ENCODE results near the gene FGF11. TPM values are rescaled to one million over a fixed set of nuclear protein-coding genes. Genes with fewer than 3 reads are reported as not detected.

Gene FGF11
- total and polyA plus RNA-seq, 2 of the 13 experiments (the other 11 are each of a cell fraction or from before 2014, with no cell fraction given) = 0.20 to 7.6 TPM

DNA sequence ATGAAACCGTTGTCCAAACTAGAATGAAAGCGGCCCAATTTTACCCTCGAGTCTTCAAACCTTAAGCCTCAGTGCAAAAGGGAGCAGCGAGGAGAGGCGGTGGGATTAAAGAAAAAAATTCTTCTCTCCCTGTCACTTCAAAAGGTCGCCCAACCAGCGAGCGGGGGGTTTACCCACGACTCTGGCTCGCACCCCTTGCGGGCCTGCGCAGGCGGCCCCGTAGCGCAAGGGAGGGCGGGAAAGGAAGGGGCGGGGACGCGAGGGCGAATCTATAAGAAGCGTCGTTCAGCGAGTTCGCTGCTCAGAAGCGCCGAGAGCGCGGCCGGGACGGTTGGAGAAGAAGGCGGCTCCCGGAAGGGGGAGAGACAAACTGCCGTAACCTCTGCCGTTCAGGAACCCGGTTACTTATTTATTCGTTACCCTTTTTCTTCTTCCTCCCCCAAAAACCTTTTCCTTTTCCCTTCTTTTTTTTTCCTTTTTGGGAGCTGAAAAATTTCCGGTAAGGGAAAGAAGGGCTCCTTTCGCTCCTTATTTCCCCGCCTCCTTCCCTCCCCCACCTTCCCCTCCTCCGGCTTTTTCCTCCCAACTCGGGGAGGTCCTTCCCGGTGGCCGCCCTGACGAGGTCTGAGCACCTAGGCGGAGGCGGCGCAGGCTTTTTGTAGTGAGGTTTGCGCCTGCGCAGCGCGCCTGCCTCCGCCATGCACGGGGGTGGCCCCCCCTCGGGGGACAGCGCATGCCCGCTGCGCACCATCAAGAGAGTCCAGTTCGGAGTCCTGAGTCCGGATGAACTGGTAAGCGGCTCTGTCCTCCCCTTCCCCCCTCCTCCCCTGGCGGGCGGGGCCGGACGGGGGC lies 45.0 kb downstream of the FGF11 start, which contains the start of gene POLR2A (continued):
- TF ChIP-seq, protein P1, sequence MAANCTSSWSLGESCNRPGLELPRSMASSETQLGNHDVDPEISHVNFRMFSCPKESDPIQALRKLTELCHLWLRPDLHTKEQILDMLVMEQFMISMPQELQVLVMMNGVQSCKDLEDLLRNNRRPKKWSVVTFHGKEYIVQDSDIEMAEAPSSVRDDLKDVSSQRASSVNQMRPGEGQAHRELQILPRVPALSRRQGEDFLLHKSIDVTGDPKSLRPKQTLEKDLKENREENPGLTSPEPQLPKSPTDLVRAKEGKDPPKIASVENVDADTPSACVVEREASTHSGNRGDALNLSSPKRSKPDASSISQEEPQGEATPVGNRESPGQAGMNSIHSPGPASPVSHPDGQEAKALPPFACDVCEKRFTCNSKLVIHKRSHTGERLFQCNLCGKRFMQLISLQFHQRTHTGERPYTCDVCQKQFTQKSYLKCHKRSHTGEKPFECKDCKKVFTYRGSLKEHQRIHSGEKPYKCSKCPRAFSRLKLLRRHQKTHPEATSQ (CRISPR knock-in tag; IDR thresholded peaks at IDR 0.05; ENCODE audit: borderline replicate concordance) = no peak
- no peak for TF ChIP-seq FOXP1 (IDR thresholded peaks at IDR 0.05)
- TF ChIP-seq FOXP1 (CRISPR knock-in tag; IDR thresholded peaks at IDR 0.05) = peak; percentile 67; the same call in 1 of the 2 replicates
- TF ChIP-seq, protein P2, sequence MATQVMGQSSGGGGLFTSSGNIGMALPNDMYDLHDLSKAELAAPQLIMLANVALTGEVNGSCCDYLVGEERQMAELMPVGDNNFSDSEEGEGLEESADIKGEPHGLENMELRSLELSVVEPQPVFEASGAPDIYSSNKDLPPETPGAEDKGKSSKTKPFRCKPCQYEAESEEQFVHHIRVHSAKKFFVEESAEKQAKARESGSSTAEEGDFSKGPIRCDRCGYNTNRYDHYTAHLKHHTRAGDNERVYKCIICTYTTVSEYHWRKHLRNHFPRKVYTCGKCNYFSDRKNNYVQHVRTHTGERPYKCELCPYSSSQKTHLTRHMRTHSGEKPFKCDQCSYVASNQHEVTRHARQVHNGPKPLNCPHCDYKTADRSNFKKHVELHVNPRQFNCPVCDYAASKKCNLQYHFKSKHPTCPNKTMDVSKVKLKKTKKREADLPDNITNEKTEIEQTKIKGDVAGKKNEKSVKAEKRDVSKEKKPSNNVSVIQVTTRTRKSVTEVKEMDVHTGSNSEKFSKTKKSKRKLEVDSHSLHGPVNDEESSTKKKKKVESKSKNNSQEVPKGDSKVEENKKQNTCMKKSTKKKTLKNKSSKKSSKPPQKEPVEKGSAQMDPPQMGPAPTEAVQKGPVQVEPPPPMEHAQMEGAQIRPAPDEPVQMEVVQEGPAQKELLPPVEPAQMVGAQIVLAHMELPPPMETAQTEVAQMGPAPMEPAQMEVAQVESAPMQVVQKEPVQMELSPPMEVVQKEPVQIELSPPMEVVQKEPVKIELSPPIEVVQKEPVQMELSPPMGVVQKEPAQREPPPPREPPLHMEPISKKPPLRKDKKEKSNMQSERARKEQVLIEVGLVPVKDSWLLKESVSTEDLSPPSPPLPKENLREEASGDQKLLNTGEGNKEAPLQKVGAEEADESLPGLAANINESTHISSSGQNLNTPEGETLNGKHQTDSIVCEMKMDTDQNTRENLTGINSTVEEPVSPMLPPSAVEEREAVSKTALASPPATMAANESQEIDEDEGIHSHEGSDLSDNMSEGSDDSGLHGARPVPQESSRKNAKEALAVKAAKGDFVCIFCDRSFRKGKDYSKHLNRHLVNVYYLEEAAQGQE (IDR thresholded peaks at IDR 0.05; ENCODE audit: borderline replicate concordance in 1 of 2, low read depth in 1 of 2, low read length in 2 of 2) = peak in 1 of 2 experiments; percentile 84; a peak in 1 of 4 replicates
- peak; percentile 96 for TF ChIP-seq AGO2 (optimal IDR thresholded peaks at IDR 0.05; ENCODE audit: low read depth, low read length)
- TF ChIP-seq, protein P3, sequence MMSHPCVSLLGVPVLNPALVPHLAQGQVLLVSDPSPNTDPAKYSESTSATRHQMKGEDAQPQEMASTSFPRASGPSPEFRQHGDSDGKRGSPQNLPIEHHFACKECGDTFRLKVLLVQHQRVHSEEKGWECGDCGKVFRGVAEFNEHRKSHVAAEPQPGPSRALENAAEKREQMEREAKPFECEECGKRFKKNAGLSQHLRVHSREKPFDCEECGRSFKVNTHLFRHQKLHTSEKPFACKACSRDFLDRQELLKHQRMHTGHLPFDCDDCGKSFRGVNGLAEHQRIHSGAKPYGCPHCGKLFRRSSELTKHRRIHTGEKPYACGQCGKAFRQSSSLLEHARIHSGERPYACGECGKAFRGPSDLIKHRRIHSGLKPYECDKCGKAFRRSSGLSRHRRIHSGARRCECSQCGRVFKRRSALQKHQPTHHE (CRISPR knock-in tag; IDR thresholded peaks at IDR 0.05; ENCODE audit: borderline replicate concordance) = no peak
- TF ChIP-seq HNRNPK (IDR thresholded peaks at IDR 0.05; ENCODE audit: low read depth, low read length, poor library complexity, severe bottlenecking) = peak; percentile 99
- peak; percentile 95 for TF ChIP-seq KLF9 (CRISPR knock-in tag; IDR thresholded peaks at IDR 0.05; ENCODE audit: low read depth)
- TF ChIP-seq, protein P4, sequence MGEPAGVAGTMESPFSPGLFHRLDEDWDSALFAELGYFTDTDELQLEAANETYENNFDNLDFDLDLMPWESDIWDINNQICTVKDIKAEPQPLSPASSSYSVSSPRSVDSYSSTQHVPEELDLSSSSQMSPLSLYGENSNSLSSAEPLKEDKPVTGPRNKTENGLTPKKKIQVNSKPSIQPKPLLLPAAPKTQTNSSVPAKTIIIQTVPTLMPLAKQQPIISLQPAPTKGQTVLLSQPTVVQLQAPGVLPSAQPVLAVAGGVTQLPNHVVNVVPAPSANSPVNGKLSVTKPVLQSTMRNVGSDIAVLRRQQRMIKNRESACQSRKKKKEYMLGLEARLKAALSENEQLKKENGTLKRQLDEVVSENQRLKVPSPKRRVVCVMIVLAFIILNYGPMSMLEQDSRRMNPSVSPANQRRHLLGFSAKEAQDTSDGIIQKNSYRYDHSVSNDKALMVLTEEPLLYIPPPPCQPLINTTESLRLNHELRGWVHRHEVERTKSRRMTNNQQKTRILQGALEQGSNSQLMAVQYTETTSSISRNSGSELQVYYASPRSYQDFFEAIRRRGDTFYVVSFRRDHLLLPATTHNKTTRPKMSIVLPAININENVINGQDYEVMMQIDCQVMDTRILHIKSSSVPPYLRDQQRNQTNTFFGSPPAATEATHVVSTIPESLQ (CRISPR knock-in tag; conservative IDR thresholded peaks at IDR 0.05) = 0 out of 2 replicates have a peak, but pooled peaks have one; percentile 75
- TF ChIP-seq ZNF350 (CRISPR knock-in tag; IDR thresholded peaks at IDR 0.05; ENCODE audit: borderline replicate concordance, low read depth) = peak; percentile 54
- no peak for TF ChIP-seq U2AF1 (optimal IDR thresholded peaks at IDR 0.05; ENCODE audit: low read depth, low read length)
- TF ChIP-seq PRPF4 (IDR thresholded peaks at IDR 0.05; ENCODE audit: low read depth, low read length, poor library complexity, severe bottlenecking) = no peak
- TF ChIP-seq TCF7L2 (IDR thresholded peaks at IDR 0.05; ENCODE audit: low read depth, low read length) = no peak
- TF ChIP-seq ZNF496 (CRISPR knock-in tag; IDR thresholded peaks at IDR 0.05; ENCODE audit: insufficient replicate concordance) = no peak
- no peak for TF ChIP-seq MAFF (IDR thresholded peaks at IDR 0.05; ENCODE audit: low read depth, low read length)

All from HepG2 (cell line).